K562 treated with DMSO at 1 percent for 4 hours (cell line): ENCODE data around the gene YEATS2. TPM values are rescaled to one million over a fixed set of nuclear protein-coding genes. Genes with fewer than 3 reads are reported as not detected.

ENCODE experiments used
- total RNA-seq: library from RNA; unstranded; fragments of 300-600 nt; gene quantifications from 2 replicates; pipeline ENCODE4 v1.2.3, GENCODE V29; 2022; ENCODE audit not compliant: insufficient read depth

Gene YEATS2
- total RNA-seq, result 11.6 and 12.4 TPM in 2 replicates

GRCh38 chr3:183697610-183698317, at the start of gene YEATS2:
YEATS2 (plus strand) TSS chr3:183697797; CDS start chr3:183715163, 17,366 bp downstream.

GRCh38 chr3:183825456-183826161, 128.0 kb downstream of the YEATS2 start, which contains the start of gene MAP6D1:
MAP6D1 (minus strand) TSS chr3:183825577; CDS start chr3:183825547, 30 bp downstream.

Other genes starting within 250 kb of the YEATS2 start
- 1.6 and 2.4 TPM in 2 replicates for gene KLHL6, start 142.1 kb upstream of the YEATS2 start, total RNA-seq
- gene KLHL24, start 62.2 kb upstream of the YEATS2 start, total RNA-seq, result 18.8 and 31.8 TPM in 2 replicates
- gene MAP6D1, start 127.8 kb downstream of the YEATS2 start, total RNA-seq, result 2.1 and 3.2 TPM in 2 replicates
- gene PARL, start 187.1 kb downstream of the YEATS2 start, total RNA-seq, result 30.2 and 38.9 TPM in 2 replicates